ENCODE results near the gene ZNF492.
"Not testable (repeated sequence)": the region's sequence is repeated elsewhere in the genome, so short reads cannot be mapped to it uniquely, and the experiment has no call there.

ZNF492 gene

DNA sequence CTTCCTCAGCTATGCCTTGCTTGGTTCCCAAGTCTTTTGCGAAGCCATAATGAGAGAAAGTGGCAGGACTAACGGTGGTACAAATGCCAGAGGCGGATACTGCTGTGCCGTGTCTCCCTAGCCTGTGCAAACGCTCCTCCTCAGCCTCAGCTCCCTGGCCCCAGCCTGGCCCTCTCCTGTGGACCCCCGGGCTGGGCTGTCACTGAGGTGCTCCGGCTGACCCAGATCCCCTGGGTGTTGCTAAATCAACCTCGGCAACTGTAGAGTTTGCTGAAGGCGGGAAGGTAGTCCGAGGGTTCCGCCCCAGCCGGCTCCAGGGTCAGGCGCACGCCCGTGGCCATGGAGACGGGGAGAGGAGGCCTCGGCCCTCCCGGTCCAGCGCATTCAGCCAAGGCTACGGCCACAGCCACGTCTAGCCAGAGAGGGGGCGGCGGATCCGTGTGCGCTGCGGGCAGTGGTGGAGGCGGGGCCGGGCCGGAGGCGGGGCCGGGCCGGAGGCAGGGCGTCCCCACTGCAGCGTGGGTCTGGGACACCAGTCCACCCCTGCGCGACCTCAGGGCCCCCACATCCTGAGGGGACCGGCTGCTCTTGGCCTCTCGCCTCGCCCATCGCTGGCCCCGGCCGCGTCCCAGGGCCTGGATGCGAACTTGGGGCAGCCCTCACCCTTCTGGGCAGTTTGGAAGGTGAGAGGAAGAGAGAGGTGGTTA lies 16.4 kb upstream of the ZNF492 start:
- DNase-seq = no peak

DNA sequence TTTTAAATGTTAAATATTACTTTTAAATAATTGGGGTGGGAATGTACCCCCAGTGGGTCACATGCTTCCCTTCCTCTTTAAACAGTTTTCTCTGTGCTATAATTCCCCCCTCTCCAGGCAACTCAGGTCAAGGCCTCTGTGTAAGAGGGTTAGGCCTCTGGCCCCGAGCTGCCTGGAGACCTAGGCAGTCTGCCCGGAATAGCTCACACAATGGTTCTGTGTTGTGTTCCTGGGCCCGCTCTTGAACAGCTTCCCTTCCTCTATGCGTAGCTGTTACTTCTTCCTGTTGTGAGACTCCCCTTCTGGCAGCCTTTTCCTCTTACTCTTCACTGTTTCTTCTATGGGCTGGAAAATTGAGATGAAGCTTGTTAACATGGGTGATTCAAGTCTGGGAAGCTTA lies 14.8 kb upstream of the ZNF492 start:
- no peak for DNase-seq

DNA sequence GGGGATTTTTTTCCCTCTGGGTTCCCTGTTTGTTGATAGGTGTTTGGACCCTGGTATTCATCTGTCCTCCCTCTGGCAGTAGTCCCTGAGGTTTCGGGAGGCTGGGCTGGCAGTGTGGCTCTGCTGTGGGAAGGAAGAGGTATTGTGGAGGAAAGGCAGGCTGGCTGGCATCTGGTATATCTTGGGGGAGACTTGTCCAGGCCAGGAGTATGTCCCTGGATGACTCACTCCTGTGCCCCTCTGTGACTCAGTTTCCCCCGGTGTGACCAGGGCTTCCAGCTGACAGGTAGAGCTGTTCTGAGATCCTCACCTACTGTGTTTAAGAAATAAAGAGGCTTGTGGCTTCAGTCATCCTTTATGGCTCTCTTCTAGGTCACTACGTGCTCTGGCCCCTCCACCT lies 14.2 kb upstream of the ZNF492 start:
- no peak for DNase-seq

DNA sequence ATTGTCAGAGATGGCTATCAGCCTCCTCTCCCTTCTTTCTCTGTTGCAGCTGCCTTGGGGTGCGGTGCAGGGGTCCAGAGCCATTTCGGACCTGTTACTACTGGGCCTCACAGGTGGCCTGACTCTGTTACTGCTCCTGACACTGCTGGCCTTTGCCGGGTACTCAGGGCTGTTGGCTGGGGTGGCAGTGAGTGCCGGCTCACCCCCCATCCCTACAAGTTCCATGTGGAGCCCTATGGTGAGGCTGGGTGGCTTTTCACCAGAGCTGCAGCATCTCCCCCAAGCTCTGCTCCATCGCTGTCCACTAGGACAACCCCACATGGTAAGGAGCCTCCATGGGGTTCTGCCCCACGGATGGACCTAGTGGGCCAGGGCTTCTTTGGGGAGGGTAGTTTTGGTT lies 13.7 kb upstream of the ZNF492 start:
- DNase-seq = no peak

DNA sequence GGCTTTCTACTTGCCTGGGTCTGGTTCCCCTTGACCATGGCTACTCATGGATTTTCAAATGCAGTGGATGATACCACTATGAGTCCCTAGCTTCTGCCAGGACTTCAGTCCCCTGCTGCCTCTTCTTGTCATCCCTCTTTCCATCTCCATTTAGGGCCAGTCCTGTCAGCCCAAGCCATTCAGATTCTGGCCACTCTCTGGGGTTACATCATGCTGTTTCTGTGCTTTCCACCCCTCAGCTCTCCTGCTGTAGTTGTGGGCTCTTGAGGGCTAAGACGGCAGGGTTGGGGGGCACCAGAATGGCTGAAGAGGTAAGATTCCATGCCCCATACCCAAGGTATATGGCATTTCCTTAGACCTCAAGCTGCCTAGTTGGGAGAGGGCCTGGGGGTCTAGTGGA lies 13.2 kb upstream of the ZNF492 start:
- DNase-seq = no peak

DNA sequence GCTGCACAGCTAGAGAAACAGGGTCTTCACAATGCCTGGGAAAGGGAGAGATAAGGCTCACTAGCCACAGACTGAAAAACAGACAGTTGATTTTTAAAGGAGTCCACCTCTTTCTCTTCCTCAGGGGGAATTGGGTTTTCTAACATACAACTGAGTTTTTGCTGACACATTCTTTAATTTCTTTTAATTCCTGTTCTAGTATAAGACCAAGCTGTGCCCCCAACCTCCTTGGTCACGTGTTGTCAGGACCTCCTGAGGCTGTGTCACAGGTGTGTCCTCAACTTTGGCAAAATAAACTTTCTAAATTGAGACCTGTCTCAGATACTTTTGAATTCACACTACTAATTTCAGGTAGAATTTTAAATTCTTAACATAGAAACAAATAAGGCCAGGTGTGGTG lies 12.1 kb upstream of the ZNF492 start:
- DNase-seq = no peak

DNA sequence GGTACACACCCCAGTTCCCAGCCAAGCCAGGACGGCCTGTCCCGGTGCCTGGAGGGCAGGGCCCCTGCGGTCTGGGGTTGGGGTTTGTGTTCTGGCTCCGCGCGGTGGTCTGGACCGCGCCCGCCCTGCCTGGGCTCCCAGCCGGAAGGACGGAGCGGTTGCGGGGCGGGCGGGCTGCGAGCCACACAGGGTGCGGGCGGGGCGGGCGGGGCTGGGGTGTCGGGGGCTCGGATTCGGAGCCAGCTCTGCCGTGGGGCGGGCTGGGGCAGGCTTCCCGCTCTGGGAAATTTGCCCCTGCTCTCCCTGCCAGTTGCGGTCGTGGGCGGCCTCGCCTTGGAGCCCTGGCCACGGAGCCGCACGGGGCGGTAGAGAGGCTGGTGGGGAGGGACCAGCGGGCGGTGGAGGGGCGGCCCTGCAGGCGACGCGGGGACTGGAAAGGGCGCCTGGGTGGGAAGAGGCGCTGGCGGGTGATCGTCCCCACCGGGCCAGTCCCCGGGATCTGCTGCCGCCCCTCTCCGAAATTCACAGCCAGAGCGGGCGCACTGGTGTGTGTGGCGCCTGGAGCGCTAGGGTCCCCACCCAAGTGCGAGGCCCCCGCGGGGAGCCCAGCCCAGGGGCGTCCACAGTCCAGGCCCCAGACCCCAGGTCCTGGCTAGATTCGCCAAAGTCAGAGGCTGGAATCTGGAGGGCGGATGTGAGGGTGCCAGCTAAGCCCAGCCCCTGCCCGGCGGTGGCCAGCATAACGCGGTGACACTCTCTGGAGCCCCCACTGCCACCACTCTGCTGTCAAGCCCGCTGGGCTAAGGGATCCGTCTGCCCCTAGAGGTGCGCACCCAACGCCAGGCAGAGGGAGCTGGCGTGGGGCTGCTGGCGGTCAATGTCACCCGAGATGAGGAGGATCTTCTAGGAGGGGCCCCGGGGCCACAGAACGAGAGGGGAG lies 11.0 kb upstream of the ZNF492 start:
- DNase-seq = no peak

DNA sequence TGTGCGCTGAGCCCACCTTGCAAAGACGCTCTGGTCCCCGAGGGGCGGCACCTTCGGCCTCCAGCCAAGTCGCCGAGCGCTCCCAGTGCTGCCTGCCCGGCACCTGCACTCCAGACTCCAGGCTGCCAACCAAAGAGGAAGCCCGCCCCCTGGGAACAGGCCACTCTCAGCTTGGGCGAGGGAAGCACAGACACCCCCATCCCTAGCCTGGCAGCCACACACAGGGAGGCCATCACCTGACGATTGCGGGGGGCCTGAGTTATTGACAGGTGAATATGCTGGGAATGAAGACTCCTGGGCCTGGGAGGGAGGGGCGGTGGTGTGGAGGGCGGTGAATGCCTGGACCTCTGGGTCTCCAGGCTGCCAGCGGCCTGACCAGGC lies 10.3 kb upstream of the ZNF492 start:
- no peak for DNase-seq

DNA sequence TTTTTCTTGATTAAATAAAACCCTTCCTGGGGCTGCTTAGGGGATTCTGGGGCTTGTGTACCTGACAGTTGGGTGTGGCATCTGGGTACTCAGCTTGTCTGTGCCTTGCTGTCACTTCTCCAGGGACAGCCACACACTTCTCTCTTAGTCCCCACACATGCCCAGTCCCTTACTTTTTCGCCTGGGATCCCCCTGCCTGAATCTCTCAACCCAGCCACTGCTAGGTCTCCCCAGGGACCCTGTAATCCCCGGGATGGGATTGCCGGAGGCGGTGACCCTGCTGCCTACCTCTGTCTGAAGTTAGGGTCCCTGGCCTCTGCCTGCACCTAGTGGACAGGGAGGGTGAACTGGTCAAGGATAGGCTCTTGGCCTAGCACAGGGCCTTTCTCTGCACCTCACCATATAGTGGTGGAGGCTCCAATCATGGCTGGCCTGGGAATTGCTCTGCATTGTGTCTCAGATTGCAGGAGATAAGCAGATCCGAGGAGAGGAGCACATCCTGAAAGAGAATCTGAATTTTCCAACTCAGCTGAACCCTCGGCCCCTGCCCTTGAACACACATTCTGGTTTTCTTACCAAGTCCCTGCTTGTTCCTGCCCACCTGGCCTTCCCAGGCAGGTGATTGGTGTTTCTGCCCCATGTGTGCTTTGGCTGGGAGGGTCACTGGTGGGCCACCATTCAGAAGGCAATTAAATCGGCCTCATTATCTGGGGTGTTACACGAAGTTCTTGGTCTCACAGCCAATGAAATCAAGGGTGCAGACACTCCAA lies 8.7 kb upstream of the ZNF492 start:
- no peak for DNase-seq

DNA sequence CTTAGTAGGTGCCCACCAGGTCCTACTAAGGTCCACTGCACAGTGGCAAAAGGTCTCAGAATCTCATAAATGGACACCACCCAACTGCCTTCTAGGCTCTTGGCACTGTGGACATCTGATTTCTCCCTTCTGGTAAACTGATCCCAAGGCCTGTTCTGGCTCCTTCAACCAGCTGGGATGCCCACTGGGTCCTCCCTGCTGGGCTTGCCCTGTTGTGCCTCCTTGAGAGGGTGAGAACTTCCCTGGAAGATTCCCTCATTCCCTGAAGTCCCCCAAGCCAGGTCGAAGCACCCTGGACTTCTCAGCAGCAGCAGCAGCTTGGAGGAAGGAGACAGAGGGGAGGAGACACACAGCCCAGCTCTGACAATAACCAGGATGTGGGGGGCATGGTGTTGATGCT lies 6.6 kb upstream of the ZNF492 start:
- DNase-seq = no peak

DNA sequence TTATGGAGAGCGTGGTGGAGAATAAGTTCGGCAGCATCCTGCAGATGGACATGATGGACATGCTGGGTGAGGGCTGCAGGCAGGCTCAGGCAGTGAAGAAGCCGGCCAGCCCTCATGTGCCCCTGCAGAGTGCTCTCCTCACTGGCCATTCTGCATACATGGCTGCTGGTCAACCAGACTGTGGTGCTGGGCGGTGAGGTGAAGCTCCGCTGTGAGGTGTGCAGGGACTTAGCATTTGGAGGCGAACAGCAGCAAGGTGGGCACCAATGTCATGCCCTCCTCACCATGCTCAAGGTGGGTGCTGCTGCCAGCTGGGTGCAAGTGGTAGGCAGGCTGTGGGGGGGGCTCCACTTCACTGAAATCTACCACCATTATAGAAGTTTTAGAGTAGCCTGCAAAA lies 5.7 kb upstream of the ZNF492 start:
- DNase-seq = no peak

DNA sequence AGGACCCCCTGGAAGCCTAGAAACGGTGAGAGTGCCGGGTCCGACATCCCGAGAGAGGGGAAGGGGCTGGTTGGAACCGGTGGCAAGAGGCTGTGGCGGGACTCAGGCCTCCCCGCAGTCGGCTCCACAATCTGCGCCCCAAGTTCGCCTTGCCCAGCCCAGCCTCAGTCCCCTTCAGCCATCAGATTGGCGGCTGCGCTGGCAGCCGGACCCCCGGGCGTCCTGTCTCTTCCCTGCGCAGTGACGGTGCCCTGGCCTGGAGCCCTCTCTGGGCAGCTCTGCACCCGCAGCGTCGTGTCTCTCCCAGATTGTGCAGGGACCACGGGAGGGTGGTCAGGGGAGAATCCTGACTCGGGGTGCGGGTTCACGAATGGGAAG lies 315 bp downstream of the ZNF492 start:
- no peak for DNase-seq

DNA sequence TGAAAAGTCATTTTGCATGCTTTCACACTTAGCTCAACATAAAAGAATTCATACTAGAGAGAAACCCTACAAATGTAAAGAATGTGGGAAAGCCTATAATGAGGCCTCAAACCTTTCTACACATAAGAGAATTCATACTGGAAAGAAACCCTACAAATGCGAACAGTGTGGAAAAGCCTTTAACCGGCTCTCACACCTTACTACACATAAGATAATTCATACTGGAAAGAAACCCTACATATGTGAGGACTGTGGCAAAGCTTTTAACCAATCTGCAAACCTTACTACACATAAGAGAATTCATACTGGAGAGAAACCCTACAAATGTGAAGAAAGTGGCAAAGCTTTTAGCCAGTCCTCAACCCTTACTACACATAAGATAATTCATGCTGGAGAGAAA lies 51.4 kb downstream of the ZNF492 start:
- DNase-seq = not testable (repeated sequence)

DNA sequence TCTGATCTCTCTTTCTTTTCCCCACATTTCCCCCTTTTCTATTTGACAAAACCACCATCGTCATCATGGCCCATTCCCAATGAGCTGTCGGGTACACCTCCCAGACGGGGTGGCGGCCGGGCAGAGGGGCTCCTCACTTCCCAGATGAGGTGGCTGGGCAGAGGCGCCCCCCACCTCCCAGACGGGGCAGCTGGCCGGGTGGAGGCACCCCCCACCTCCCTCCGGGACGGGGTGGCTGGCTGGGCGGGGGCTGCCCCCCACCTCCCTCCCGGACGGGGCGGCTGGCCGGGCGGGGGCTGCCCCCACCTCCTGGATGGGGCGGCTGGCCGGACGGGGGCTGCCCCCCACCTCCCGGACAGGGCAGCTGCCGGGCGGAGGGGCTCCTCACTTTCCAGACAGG lies 68.5 kb downstream of the ZNF492 start:
- not testable (repeated sequence) for DNase-seq

DNA sequence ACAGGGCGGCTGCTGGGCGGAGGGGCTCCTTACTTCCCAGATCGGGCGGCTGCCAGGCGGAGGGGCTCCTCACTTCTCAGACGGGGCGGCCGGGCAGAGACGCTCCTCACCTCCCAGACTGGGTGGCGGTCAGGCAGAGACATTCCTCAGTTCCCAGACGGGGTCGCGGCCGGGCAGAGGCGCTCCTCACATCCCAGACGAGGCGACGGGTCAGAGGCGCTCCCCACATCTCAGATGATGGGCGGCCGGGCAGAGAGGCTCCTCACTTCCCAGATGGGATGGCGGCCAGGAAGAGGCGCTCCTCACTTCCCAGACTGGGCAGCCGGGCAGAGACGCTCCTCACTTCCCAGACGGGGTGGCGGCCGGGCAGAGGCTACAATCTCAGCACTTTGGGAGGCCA lies 69.0 kb downstream of the ZNF492 start:
- DNase-seq = not testable (repeated sequence)

DNA sequence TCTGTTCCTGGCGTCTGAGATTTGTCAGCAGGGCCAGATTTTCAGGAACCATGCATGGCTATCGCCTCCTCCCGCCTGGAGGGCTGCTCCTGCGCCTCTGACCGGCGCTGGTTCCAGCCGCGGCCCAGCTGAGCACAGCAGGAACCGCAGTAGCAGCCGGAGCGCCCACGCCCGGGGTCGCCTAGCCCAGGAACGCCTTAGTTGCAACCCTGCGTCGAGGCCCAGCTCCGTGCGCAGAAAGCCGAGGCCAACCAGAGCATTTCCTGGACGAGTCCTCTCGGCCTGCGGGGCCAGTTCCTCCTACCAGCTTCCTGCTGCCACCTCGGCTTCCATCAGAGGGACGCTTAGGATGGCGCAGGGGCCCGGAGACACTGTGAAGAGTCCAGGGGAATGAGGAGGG lies 74.9 kb downstream of the ZNF492 start:
- DNase-seq = no peak
